ENCODE results near the gene LRRC75A. TPM values are rescaled to one million over a fixed set of nuclear protein-coding genes. Genes with fewer than 3 reads are reported as not detected.

LRRC75A gene
- total RNA-seq, 1 donor from 2014 or later: 1.7 TPM

DNA sequence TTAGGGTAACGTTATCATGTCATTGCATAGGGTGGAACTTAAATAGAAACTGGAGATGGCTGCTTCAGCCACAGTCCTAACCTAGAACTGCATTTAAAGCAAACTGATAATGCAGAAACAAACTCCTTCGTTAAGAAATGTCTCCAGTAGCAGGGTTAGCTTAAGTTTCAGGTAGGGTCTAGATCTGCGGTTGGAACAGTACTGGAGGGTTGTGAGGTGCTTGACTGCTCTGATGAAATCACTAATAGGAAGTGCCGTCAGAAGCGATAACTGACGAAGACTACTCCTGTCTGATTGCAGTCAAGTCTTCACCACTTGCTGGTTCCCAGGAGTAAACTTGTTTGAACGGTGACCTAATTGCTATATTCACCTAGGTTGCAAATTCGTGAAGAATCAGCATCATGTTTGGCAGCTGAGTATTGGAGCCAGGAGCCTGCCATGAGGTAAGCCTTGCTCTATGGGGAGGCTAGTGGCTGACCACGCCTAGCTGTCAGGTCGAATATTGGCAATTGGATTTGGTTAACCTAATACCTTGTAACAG is 52.1 kb downstream of the LRRC75A start:
- Histone ChIP-seq H3K27ac (peak overlapping the region; percentile 94), H3K4me1 (peaks cover 62% of the 10 kb centered on the region), H3K4me3 (peak overlapping the region; percentile 74 to 95), H3K27me3 (no peaks in the 10 kb centered on the region), H3K9me3 (no peaks in the 10 kb centered on the region), H3K36me3 (peaks cover 0 to 37% of the 10 kb centered on the region in 2 donors)
- intact Hi-C loops (cut with DNase I): loop anchor here (10.0 kb wide), 1 partner anchor 155 kb away; no protein-coding TSS in a partner anchor
- no peak for TF ChIP-seq POLR2A (IDR thresholded peaks at IDR 0.05)
- no peak for TF ChIP-seq POLR2AphosphoS5 (IDR thresholded peaks at IDR 0.05; ENCODE audit: insufficient read depth in 1 of 2, low read depth in 1 of 2)
- TF ChIP-seq, protein P1, sequence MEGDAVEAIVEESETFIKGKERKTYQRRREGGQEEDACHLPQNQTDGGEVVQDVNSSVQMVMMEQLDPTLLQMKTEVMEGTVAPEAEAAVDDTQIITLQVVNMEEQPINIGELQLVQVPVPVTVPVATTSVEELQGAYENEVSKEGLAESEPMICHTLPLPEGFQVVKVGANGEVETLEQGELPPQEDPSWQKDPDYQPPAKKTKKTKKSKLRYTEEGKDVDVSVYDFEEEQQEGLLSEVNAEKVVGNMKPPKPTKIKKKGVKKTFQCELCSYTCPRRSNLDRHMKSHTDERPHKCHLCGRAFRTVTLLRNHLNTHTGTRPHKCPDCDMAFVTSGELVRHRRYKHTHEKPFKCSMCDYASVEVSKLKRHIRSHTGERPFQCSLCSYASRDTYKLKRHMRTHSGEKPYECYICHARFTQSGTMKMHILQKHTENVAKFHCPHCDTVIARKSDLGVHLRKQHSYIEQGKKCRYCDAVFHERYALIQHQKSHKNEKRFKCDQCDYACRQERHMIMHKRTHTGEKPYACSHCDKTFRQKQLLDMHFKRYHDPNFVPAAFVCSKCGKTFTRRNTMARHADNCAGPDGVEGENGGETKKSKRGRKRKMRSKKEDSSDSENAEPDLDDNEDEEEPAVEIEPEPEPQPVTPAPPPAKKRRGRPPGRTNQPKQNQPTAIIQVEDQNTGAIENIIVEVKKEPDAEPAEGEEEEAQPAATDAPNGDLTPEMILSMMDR (IDR thresholded peaks at IDR 0.05): no peak
- DNase-seq (ENCODE audit: extremely low spot score in 2 of 2): no peak

DNA sequence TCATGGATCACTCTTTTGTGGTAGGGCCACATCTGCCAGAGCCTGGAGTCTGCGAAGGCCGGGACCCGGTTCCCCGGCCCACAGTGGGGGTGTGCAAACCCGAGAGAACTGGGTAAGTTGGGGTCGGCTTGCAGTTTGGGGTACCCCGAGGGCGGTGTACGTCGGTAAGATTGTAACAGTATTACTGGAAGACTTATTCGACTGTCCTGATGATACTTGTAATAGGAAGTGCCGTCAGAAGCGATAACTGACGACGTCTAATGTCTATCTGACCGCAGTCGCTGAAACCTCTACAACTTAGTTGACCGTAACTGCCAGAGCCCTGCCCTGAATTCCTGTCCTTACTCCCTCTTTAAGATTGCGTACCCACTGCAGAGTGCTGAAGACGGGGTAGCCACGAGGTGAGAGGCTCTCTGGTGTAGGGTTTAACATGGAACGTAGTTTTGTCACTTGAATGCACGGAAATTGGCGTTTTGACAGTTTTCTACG is 52.6 kb downstream of the LRRC75A start:
- Histone ChIP-seq H3K27ac (peak overlapping the region; percentile 94), H3K4me3 (peak overlapping the region; percentile 74 to 95), H3K4me1 (peaks cover 59% of the 10 kb centered on the region), H3K27me3 (no peaks in the 10 kb centered on the region), H3K36me3 (peaks cover 0 to 35% of the 10 kb centered on the region in 2 donors), H3K9me3 (no peaks in the 10 kb centered on the region)
- TF ChIP-seq POLR2AphosphoS5 (IDR thresholded peaks at IDR 0.05; ENCODE audit: insufficient read depth in 1 of 2, low read depth in 1 of 2) (no peak), POLR2A (IDR thresholded peaks at IDR 0.05) (no peak)
- TF ChIP-seq, protein P1 (IDR thresholded peaks at IDR 0.05): no peak
- DNase-seq (ENCODE audit: extremely low spot score in 2 of 2): no peak
- intact Hi-C loops (cut with DNase I): loop anchor here (10.0 kb wide), 1 partner anchor 155 kb away; no protein-coding TSS in a partner anchor

DNA sequence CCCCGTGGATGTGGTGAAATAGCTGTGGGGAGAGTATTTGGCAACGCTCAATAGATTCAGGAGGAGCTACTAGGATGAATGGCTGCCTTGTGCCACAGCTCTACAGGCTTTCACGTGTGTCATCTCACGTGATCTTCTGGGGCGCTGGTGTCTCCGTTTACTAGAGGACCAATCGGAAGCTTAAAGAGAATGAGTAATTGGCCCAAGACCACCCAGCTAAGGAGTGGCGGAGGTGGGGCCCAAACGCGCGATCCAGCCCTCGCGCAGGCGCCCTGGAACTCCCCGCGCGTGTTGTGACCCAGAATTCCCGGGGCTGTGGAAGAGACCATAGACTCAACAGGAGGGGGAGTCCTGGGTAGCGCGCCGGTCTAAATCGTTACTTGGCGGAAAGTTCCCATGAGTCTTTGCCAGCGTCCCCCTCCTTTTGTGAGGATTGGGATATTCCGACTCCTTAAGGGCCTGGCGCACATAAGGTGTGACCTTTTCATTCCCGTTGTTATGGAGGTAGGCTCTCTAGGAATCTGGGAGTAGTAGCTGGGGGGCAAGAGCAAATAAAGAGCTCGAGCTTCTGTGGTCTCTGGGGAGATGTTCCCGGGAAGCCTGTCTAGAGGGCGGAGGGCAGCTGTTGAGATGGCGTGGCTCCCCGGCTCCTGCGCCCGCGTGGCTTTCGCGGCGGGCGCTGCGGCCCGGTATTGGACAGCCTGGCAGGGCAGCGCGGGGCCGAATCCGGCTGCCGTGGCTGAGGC is 53.3 kb downstream of the LRRC75A start:
- TF ChIP-seq, protein P1 (IDR thresholded peaks at IDR 0.05): peak in 1 of 3 experiments; percentile 20
- TF ChIP-seq POLR2AphosphoS5 (IDR thresholded peaks at IDR 0.05; ENCODE audit: insufficient read depth in 1 of 2, low read depth in 1 of 2) (peak; percentile 91 to 99), POLR2A (IDR thresholded peaks at IDR 0.05) (peak in 1 of 2 donors; percentile 58)
- no peaks in the 10 kb centered on the region for H3K9me3 ChIP-seq
- intact Hi-C loops (cut with DNase I): loop anchor here (10.0 kb wide), 1 partner anchor 154 kb away; no protein-coding TSS in a partner anchor
- DNase-seq (ENCODE audit: extremely low spot score in 2 of 2): peak in 1 of 2 donors; percentile 99
- H3K4me1 ChIP-seq: peaks cover 53% of the 10 kb centered on the region
- no peaks in the 10 kb centered on the region for H3K27me3 ChIP-seq
- H3K4me3 ChIP-seq: peak overlapping the region; percentile 74 to 95
- peak overlapping the region; percentile 94 for H3K27ac ChIP-seq
- H3K36me3 ChIP-seq: peaks cover 0 to 30% of the 10 kb centered on the region in 2 donors

DNA sequence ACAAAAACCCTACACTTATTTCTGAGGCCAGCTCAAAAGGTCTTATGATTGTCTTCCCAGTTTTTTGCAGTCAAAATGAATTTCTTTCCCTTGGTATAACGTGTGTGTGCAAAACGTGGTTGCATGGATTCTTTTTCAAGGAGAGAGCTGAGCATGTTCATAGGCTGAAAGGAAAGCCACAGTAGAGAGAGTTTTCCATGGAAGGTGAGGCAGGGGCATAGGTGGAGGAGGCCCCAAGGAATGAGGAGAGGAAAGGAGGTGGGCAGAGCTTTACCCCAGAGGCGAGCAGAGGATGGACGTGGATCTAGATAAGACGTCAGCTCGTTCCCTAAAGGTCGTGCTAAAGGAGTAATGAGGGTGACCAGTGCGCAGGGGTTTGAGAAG is 53.8 kb downstream of the LRRC75A start:
- H3K27me3 ChIP-seq: no peaks in the 10 kb centered on the region
- TF ChIP-seq, protein P1 (IDR thresholded peaks at IDR 0.05): no peak
- no peak for TF ChIP-seq POLR2AphosphoS5 (IDR thresholded peaks at IDR 0.05; ENCODE audit: insufficient read depth in 1 of 2, low read depth in 1 of 2)
- TF ChIP-seq POLR2A (IDR thresholded peaks at IDR 0.05): no peak
- H3K36me3 ChIP-seq: peaks cover 0 to 24% of the 10 kb centered on the region in 2 donors
- no peaks in the 10 kb centered on the region for H3K9me3 ChIP-seq
- peak overlapping the region; percentile 74 to 95 for H3K4me3 ChIP-seq
- peaks cover 47% of the 10 kb centered on the region for H3K4me1 ChIP-seq
- intact Hi-C loops (cut with DNase I): loop anchor here (10.0 kb wide), 1 partner anchor 153 kb away; no protein-coding TSS in a partner anchor
- DNase-seq (ENCODE audit: extremely low spot score in 2 of 2): no peak
- H3K27ac ChIP-seq: peak overlapping the region; percentile 91

Data from vagina (tissue), 2 donors.